Medulla oblongata (tissue), 1 donor: ENCODE data around the gene TACC2.
"Not testable (repeated sequence)": the region's sequence is repeated elsewhere in the genome, so short reads cannot be mapped to it uniquely, and the experiment has no call there.

Experiments
- DNase-seq: peaks from one replicate; pipeline ENCODE4 v3.0.0-alpha.2; 2015; ENCODE audit errors: extremely low spot score

TACC2 gene

DNA sequence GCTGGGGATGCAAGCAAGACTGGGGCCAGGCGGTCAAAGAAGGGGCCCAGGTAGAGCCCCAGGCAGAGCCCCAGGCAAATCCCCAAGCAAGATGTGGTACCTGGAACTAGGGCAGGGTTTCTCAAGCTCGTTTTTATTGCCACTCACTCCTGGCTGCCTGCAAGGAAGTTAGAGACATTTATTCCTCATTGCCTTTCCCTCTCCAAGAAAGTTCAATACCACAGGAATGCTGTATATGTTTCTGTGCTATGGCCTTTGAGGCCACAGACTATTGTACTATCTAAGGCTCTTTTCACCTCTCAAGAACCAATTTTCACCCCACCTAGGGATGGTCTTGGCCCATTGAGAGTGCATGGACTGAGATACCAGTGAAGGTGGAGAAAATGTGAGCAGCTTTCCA, 71.3 kb downstream of the TACC2 start:
- no peak for DNase-seq

DNA sequence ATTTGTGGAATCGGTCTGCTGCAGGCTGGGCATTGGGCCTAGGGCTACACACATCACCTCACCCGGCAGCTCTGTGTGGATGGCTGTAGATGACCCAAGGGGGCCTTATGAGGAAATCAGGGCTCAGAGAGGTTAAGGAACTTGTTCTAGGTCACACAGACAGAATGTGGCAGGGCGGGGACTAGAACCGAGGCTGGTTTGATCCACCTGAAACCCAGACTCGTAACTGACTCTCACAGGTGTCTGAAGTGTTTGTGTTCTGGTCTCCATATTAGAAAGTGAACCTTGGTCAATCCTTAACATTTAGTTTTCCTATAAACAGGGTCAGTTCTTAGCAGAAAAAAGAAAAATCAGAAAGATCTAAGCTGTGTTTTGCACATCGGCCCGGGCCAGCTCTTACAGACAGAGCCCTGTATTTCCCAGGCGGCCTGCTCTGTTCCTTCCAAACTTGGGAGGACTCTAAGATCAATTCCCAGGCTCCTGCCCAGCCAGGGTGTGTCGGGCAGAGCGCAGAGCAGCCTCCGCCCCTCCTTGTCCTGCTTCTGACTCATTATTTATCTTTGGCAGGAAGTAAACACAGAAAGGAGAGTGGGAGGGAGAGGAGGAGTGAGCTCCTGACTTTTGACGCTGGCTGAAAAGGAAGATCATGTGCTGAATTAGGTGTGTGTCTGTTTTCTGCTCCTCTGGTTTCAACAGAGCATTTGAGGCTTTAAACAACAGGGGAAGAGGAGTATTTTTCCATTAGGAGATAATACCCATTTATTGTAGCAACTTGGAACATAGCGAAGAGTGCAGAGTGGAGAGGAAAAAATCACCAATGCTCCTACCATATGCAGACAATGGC, 74.1 kb downstream of the TACC2 start:
- DNase-seq = peak; percentile 62

DNA sequence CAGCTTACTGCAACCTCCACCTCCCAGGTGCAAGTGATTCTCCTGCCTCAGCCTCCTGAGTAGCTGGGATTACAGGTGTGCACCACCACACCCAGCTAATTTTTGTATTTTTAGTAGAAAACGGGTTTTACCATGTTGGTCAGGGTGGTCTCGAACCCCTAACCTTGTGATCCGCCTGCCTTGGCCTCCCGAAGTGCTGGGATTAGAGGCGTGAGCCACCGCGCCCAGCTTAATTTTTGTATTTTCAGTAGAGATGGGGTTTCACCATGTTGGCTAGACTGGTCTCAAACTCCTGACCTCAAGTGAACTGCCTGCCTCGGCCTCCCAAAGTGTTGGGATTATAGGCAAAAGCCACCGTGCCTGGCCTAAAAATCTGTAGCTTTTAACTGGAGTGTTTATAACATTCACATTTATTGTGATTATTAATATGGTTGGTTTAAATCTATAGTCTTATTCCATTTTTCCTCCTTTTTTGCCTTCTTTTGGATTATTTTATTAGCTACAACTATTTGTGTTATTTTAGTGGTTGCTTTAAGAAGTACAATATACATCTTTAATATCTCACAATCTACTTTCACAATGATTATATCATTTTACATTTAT, 77.5 kb downstream of the TACC2 start:
- DNase-seq = not testable (repeated sequence)

DNA sequence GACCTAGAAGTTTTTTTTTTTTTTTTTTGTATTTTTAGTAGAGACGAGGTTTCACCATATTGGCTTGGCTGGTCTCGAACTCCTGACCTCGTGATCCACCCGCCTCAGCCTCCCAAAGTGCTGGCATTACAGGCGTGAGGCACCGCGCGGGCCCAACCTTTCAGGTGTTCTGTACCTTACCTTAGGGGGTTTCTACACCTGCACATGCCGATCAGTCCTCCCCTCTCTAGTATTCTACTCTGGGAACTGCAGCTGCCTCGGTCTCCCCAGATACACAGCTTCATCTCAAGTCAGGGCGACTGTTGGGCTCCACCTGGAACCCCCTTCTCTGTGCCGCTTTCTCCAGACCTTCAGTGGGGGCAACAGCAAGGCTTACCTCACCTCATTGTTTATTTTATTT, 79.9 kb downstream of the TACC2 start:
- no peak for DNase-seq

DNA sequence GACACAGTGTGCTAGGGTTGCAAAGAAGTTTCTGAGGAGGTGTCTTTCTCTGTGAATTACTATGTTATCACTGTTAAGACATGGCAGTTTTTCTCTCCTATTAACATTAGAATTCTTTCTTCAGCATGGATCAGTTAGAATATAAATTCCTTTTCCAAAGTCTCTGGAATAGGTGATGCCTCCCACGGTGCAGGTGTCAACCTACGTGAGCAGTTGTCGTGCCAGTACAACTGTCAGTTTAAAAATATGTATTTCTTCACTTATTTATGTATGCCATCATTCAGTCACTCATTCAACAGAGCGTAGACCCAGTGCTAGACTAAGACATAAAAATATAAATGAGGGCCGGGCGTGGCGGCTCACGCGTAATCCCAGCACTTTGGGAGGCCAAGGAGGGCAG, 83.5 kb downstream of the TACC2 start:
- no peak for DNase-seq

DNA sequence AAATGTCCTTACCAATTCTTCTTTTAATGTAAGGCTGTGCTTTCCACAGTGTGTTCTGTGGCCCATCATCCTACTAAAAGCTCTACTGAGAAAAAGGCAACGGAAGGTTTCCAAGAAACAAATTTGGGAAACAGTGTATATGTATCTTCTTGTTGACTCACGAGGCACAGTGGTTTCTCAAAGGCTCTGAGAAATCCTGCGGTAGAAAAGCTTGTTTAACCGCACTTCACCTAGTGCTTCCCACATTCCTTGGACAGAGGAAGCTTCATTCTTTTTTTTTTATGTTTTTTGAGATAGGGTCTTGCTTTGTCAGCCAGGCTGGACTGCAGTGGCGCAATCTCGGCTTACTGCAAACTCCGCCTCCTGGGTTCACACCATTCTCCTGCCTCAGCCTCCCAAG, 84.5 kb downstream of the TACC2 start:
- no peak for DNase-seq

DNA sequence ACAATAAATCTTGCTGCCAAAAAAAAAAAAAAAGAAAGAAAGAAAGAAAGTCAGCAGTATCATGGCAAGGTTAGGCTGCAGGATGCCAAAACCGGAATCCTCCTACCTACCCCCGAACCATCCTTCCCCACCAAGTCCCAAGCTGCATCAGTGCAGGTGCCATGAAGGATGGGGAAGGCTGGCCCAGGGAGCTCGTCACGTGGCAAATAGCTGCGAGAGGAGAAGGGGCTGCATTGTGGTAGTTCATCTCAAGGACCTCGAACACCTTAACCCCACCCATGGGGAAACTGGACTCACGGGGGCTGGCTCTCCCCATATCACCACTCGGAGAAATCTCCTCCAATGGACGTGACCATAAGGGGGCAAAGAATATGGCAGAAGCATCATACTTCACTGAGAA, 86.2 kb downstream of the TACC2 start:
- DNase-seq = no peak

DNA sequence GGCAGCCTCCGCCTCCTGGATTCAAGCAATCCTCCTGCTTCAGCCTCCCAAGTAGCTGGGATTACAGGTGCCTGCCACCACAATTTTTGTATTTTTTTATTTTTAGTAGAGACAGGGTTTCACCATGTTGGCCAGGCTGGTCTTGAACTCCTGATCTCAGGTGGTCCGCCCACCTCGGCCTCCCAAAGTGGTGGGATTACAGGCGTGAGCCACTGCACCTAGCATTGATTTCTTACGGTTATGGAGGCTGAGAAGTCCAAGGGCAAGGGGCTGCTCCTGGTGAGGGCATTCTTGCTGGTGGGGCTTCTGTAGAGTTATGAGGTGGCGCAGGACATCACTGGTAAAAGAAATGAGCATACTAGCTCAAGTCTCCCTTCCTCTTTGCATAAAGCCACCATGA, 86.9 kb downstream of the TACC2 start:
- not testable (repeated sequence) for DNase-seq

DNA sequence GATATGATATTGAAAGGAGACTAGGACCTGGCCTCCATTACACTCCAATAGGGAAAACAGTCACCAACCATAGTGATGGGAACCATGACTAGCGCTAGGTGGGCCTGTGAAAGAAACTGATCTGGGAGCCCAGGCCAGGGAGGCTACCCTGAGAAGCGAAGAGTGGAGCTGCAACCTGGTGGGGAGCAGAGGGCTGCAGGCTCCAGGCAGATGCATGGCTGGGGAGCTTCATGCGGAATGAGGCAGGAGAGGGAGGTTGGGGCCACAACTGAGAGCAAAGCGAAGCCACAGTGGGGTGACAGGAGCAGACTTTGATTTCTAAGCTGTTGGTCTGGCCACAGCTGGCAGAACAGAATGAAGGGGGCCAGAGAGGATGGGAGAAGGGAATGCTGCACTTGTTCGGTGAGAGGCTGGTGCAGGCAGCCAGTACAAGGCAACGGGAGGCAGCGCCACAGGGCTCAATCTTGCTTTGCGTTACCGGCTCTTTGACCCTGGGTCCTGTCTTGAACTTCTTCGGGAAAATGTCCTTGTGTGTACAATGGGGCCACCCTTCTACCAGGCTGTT, 88.4 kb downstream of the TACC2 start:
- no peak for DNase-seq

DNA sequence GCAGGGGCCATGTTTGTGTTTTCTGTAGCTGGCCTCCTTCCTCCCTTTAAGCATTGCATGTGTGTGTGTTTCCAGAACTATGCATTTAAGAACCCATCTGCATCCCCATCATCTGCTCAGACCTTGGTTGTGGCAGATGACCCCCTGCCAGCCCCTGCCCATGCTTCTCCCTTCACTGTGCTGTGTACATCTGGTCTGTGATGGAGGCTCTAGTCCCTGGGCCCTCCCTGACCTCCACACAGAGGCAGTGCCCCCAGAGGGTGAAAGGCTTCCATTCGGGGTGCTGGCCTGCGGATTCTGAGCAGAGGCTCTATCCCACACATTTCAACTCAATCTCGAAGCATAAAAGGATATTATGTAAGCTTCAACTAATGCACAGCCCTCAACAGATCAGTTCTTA, 89.4 kb downstream of the TACC2 start:
- no peak for DNase-seq

DNA sequence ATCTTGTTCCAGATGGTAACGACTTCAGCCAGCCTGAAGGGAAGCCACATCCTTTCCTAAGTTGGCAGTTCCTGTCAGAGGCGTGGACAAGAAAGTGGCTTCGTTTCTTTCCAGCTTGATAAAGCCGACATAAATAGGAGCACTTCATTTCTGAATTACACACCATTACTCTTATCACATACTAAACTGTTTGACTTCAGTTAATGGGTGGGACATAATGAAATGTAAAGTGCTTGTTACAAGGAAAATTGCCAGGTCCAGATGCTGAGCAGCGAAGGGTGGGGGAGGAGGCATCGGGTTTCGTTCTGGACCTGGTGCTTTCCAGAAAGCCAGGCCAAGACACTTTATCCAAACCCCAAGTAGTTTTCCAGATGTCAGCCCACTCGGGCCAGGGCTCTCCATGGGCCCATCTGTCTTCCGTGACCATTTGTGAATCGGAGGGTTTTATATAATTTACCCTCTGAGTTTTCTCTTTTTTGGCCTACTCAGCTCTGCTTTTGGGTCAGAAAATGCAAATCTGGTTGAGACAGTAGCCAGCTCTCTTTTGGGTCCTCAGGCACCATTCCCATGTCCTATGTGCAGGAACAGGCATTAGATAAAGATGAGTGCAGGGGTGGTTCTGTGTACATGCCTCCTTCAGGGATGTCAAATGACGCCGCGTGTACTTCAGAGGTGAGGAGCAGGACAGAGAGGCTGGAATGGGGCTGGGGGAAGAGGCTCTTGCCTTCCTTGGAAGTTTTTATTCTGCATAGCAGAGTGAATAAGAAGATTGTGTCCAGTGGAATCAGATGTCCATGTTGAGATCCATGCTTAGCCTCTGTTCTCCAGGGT, 90.2 kb downstream of the TACC2 start:
- DNase-seq = no peak

DNA sequence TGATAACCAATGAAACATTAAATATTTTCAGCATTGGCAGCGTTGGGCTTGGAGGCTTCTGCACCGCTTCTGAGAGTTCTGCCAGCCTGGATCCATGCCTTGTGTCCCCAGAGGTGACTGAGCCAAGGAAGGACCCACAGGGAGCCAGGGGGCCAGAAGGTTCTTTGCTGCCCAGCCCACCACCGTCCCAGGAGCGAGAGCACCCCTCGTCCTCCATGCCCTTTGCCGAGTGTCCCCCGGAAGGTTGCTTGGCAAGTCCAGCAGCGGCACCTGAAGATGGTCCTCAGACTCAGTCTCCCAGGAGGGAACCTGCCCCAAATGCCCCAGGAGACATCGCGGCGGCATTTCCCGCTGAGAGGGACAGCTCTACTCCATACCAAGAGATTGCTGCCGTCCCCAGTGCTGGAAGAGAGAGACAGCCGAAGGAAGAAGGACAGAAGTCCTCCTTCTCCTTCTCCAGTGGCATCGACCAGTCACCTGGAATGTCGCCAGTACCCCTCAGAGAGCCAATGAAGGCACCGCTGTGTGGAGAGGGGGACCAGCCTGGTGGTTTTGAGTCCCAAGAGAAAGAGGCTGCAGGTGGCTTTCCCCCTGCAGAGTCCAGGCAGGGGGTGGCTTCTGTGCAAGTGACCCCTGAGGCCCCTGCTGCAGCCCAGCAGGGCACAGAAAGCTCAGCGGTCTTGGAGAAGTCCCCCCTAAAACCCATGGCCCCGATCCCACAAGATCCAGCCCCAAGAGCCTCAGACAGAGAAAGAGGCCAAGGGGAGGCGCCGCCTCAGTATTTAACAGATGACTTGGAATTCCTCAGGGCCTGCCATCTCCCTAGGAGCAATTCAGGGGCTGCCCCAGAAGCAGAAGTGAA, 93.9 kb downstream of the TACC2 start:
- no peak for DNase-seq

DNA sequence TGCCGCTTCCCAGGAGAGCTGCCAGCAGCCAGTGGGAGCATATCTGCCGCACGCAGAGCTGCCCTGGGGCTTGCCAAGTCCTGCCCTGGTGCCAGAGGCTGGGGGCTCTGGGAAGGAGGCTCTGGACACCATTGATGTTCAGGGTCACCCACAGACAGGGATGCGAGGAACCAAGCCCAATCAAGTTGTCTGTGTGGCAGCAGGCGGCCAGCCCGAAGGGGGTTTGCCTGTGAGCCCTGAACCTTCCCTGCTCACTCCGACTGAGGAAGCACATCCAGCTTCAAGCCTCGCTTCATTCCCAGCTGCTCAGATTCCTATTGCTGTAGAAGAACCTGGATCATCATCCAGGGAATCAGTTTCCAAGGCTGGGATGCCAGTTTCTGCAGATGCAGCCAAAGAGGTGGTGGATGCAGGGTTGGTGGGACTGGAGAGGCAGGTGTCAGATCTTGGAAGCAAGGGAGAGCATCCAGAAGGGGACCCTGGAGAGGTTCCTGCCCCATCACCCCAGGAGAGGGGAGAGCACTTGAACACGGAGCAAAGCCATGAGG, 94.6 kb downstream of the TACC2 start:
- no peak for DNase-seq

DNA sequence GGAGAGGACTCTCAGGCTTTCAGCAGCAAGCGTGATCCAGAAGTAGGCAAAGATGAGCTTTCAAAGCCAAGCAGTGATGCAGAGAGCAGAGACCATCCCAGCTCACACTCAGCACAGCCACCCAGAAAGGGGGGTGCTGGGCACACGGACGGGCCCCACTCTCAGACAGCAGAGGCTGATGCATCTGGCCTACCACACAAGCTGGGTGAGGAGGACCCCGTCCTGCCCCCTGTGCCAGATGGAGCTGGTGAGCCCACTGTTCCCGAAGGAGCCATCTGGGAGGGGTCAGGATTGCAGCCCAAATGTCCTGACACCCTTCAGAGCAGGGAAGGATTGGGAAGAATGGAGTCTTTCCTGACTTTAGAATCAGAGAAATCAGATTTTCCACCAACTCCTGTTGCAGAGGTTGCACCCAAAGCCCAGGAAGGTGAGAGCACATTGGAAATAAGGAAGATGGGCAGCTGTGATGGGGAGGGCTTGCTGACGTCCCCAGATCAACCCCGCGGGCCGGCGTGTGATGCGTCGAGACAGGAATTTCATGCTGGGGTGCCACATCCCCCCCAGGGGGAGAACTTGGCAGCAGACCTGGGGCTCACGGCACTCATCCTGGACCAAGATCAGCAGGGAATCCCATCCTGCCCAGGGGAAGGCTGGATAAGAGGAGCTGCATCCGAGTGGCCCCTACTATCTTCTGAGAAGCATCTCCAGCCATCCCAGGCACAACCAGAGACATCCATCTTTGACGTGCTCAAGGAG, 95.5 kb downstream of the TACC2 start:
- no peak for DNase-seq

DNA sequence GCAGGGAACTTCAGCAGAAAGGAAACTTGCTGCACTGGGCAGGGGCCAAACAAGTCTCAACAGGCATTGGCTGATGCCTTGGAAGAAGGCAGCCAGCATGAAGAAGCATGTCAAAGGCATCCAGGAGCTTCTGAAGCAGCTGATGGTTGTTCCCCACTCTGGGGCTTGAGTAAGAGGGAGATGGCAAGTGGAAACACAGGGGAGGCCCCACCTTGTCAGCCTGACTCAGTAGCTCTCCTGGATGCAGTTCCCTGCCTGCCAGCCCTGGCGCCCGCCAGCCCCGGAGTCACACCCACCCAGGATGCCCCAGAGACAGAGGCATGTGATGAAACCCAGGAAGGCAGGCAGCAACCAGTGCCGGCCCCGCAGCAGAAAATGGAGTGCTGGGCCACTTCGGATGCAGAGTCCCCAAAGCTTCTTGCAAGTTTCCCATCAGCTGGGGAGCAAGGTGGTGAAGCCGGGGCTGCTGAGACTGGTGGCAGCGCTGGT, 96.5 kb downstream of the TACC2 start:
- DNase-seq = no peak

DNA sequence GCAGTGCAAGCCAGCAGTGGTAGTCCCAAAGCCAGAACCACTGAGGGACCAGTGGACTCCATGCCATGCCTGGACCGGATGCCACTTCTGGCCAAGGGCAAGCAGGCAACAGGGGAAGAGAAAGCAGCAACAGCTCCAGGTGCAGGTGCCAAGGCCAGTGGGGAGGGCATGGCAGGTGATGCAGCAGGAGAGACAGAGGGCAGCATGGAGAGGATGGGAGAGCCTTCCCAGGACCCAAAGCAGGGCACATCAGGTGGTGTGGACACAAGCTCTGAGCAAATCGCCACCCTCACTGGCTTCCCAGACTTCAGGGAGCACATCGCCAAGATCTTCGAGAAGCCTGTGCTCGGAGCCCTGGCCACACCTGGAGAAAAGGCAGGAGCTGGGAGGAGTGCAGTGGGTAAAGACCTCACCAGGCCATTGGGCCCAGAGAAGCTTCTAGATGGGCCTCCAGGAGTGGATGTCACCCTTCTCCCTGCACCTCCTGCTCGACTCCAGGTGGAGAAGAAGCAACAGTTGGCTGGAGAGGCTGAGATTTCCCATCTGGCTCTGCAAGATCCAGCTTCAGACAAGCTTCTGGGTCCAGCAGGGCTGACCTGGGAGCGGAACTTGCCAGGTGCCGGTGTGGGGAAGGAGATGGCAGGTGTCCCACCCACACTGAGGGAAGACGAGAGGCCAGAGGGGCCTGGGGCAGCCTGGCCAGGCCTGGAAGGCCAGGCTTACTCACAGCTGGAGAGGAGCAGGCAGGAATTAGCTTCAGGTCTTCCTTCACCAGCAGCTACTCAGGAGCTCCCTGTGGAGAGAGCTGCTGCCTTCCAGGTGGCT, 97.7 kb downstream of the TACC2 start:
- no peak for DNase-seq

DNA sequence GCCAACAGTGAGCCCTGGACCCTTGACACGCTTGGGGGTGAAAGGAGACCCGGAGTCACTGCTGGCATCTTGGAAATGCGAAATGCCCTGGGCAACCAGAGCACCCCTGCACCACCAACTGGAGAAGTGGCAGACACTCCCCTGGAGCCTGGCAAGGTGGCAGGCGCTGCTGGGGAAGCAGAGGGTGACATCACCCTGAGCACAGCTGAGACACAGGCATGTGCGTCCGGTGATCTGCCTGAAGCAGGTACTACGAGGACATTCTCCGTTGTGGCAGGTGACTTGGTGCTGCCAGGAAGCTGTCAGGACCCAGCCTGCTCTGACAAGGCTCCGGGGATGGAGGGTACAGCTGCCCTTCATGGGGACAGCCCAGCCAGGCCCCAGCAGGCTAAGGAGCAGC, 98.5 kb downstream of the TACC2 start:
- DNase-seq = no peak

DNA sequence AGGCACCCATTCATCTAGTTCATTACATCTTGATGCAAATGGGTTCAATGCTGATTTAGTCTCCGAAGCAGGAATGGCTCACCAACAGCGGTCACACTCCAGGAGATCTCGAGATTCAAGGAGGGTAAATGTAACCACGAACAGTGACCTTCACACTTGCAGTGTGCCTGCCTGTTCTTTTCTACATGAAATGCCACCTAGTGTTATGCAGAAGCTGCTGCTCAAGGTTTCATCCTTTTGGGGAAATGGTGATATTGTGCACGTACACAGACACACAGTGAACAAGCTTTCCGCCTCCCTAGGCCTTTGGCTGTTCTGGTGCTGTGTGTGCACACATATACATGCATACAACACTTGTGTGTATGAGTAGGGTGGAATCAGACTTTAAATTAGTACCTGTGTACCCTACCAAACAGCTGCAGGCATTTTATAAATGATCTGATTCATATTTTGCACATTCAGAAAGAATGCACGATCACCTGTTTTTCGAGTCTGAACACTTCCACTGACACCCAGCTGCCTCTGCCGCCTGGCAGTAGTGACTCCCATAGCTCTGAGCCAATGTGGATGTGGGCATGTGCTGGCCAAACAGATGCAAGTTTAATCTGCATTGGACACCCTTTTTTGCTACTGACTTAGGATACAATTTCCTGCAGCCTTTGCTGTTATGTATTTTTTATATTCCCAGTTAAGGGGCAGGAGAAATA, 100.5 kb downstream of the TACC2 start:
- DNase-seq = no peak

DNA sequence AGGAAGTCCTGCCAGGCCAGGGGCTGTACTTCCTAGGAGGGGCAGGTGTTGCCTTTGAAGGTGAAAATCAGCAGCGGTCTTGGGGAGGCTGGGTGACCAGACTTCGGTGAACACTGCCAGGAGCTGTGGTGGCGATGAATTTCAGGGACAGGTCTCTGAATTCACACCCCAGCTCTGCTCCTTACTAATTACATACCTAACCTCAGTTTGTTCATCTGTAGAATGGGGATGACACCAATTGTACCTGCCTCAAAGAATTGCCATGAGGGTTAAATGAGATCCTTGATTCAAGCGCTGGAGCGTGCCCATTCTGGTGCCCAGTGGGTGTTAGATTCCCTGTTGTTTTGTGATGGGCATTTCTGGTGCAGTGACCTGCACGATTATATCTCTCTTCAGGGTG, 102.8 kb downstream of the TACC2 start:
- no peak for DNase-seq
